ENCODE results near the gene IL3RA. TPM values are rescaled to one million over a fixed set of nuclear protein-coding genes. Genes with fewer than 3 reads are reported as not detected.

IL3RA gene
- total and polyA plus RNA-seq, 7 donors: 1.5 to 8.3 (median 4.6) TPM

- ATAC-seq (peak in 2 of 4 donors; percentile 19 to 29), DNase-seq (peak in 1 of 2 donors; percentile 19)
- peaks cover 0 to 7% of the 10 kb centered on the region in 2 donors for H3K36me3 ChIP-seq (ENCODE audit: insufficient read depth in 1 of 2, low read depth in 1 of 2)
- no peaks in the 10 kb centered on the region for H3K9me3 ChIP-seq
- H3K27me3 ChIP-seq (ENCODE audit: insufficient read depth in 3 of 3, low read length in 2 of 3): no peaks in the 10 kb centered on the region
- no peak for TF ChIP-seq CTCF (IDR thresholded peaks at IDR 0.05)
- H3K27ac ChIP-seq: no peak overlapping the region
- H3K4me1 ChIP-seq: no peaks in the 10 kb centered on the region
- intact Hi-C loops (cut with DNase I): no loop called here
- no peak overlapping the region for H3K4me3 ChIP-seq
- WGBS, 3 donors: 22 to 29% (median 28%) methylated on average over 9 to 11 of the region's 11 CpGs
Measured at GRCh38 chrX:1355131-1356046, 18.8 kb downstream of the IL3RA start.

GRCh38 chrX:1357993-1358392 is 21.4 kb downstream of the IL3RA start:
- 93 to 98% (median 98%) methylated on average over 10 of the region's 10 CpGs for WGBS, 3 donors
- no peaks in the 10 kb centered on the region for H3K27me3 ChIP-seq (ENCODE audit: insufficient read depth in 3 of 3, low read length in 2 of 3)
- ATAC-seq (no peak), DNase-seq (peak in 1 of 2 donors; percentile 24)
- no peaks in the 10 kb centered on the region for H3K9me3 ChIP-seq
- H3K36me3 ChIP-seq (ENCODE audit: insufficient read depth in 1 of 2, low read depth in 1 of 2): peaks cover 0 to 12% of the 10 kb centered on the region in 2 donors
- H3K4me3 ChIP-seq: no peak overlapping the region
- no peak overlapping the region for H3K27ac ChIP-seq
- TF ChIP-seq CTCF (IDR thresholded peaks at IDR 0.05): no peak
- intact Hi-C loops (cut with DNase I): no loop called here
- no peaks in the 10 kb centered on the region for H3K4me1 ChIP-seq

- no peaks in the 10 kb centered on the region for H3K9me3 ChIP-seq
- no peaks in the 10 kb centered on the region for H3K4me1 ChIP-seq
- H3K36me3 ChIP-seq (ENCODE audit: insufficient read depth in 1 of 2, low read depth in 1 of 2): peaks cover 0 to 13% of the 10 kb centered on the region in 2 donors
- 80 to 81% (median 80%) methylated on average over 6 of the region's 6 CpGs for WGBS, 3 donors
- DNase-seq (peak in 1 of 2 donors; percentile 28), ATAC-seq (no peak)
- TF ChIP-seq CTCF (IDR thresholded peaks at IDR 0.05): no peak
- H3K27ac ChIP-seq: no peak overlapping the region
- H3K27me3 ChIP-seq (ENCODE audit: insufficient read depth in 3 of 3, low read length in 2 of 3): no peaks in the 10 kb centered on the region
- intact Hi-C loops (cut with DNase I): no loop called here
- no peak overlapping the region for H3K4me3 ChIP-seq
Measured at GRCh38 chrX:1358793-1359476, 22.4 kb downstream of the IL3RA start.

GRCh38 chrX:1359477-1359873 is 22.9 kb downstream of the IL3RA start:
- Histone ChIP-seq H3K27ac (no peak overlapping the region), H3K4me1 (no peaks in the 10 kb centered on the region), H3K36me3 (ENCODE audit: insufficient read depth in 1 of 2, low read depth in 1 of 2) (peaks cover 0 to 18% of the 10 kb centered on the region in 2 donors), H3K4me3 (no peak overlapping the region), H3K9me3 (no peaks in the 10 kb centered on the region), H3K27me3 (ENCODE audit: insufficient read depth in 3 of 3, low read length in 2 of 3) (no peaks in the 10 kb centered on the region)
- 69 to 80% (median 71%) methylated on average over 4 of the region's 4 CpGs for WGBS, 3 donors
- TF ChIP-seq CTCF (IDR thresholded peaks at IDR 0.05): no peak
- ATAC-seq (no peak), DNase-seq (no peak)
- intact Hi-C loops (cut with DNase I): no loop called here

All from psoas muscle (tissue), 8 donors.